GM12875 (cell line): ENCODE results near the gene JMJD1C.
"Not testable (repeated sequence)": the region's sequence is repeated elsewhere in the genome, so short reads cannot be mapped to it uniquely, and the experiment has no call there.

ENCODE experiments used
- H3K4me3 ChIP-seq: one replicate; pipeline ENCODE4 v1.5.1; 2011; ENCODE audit warnings: low read depth, low read length, control low read depth
- CTCF ChIP-seq: IDR thresholded peaks from 2 replicates; pipeline ENCODE4 v1.5.1; 2011; ENCODE audit warnings: low read depth, mild to moderate bottlenecking, control low read depth, inconsistent platforms, low read length, moderate library complexity, borderline replicate concordance; ENCODE audit not compliant: insufficient read depth

JMJD1C gene

GRCh38 chr10:63346015-63346441 lies 119.7 kb downstream of the JMJD1C start:
- TF ChIP-seq CTCF, result no peak

GRCh38 chr10:63344269-63344668 lies 121.5 kb downstream of the JMJD1C start:
- no peak for TF ChIP-seq CTCF
- H3K4me3 ChIP-seq, result no peak overlapping the region

More at GRCh38 chr10:63346015-63346441, 119.7 kb downstream of the JMJD1C start:
- no peak overlapping the region for H3K4me3 ChIP-seq

- TF ChIP-seq CTCF, result no peak
- H3K4me3 ChIP-seq, result no peak overlapping the region
Observed at GRCh38 chr10:63343476-63343875, 122.3 kb downstream of the JMJD1C start.

GRCh38 chr10:63339640-63340039 lies 126.1 kb downstream of the JMJD1C start:
- H3K4me3 ChIP-seq, result not testable (repeated sequence)

GRCh38 chr10:63337455-63338251 lies 128.1 kb downstream of the JMJD1C start:
- TF ChIP-seq CTCF, result no peak
- no peak overlapping the region for H3K4me3 ChIP-seq

GRCh38 chr10:63331586-63331985 lies 134.2 kb downstream of the JMJD1C start:
- no peak for TF ChIP-seq CTCF

GRCh38 chr10:63324495-63324854 lies 141.3 kb downstream of the JMJD1C start:
- TF ChIP-seq CTCF, result no peak
- no peak overlapping the region for H3K4me3 ChIP-seq

More at GRCh38 chr10:63331586-63331985, 134.2 kb downstream of the JMJD1C start:
- H3K4me3 ChIP-seq, result no peak overlapping the region
